ENCODE measurements around the gene NUTM2B.
A peak's percentile ranks its signal among the peaks of the same experiment; 100 is the strongest.
"Not testable (repeated sequence)": the region's sequence is repeated elsewhere in the genome, so short reads cannot be mapped to it uniquely, and the experiment has no call there.

The NUTM2B gene

DNA sequence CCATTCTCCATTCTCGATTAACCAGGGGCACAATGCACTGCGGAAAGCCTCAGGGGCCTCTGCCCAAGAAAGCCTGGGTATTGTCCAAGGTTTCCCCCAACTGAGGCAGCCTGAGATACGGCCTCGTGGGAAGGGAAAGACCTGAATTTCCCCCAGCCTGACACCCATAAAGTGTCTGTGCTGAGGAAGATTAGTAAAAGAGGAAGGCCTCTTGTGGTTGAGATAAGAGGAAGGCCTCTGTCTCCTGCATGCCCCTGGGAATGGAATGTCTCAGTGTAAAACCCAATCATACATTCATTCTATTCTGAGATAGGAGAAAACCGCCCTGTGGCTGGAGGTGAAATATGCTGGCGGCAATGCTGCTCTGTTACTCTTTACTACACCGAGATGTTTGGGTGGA is 41.8 kb downstream of the NUTM2B start:
- not testable (repeated sequence) for DNase-seq (ENCODE audit: low spot score)

DNA sequence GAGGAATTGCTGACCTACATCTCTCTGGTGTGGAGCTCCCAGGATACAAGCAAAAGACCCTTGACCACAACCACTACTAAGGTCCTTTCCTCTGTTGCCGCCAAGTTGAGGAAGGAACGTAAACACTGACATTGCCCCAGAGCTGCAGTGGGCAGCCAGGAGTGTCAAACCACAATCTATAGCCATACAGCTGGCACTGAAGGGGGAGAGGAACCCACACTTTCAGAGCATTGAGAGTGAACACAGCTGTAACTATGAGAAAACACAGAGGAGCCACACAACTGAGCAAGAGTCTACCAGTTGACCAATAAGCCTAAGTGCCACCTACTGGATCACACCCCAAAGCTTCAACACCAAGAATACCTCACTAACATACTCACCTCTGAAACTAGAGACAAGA is 45.5 kb downstream of the NUTM2B start:
- not testable (repeated sequence) for DNase-seq (ENCODE audit: low spot score)

DNA sequence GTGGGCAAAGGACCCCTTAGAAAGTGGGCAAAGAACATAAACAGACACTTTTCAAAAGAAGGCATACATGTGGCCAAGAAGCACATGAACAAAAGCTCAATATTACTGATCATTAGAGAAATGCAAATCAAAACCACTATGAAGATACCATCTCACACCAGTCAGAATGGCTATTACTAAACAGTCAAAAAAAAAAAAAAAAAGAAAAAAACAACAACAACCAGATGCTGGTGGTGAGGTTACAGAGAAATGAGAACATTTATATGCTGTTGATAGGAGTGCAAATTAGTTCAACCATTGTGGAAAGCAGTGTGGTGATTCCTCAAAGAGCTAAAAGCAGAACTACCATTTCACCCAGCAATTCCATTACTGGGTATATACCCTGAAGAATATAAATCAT is 50.6 kb downstream of the NUTM2B start:
- not testable (repeated sequence) for DNase-seq (ENCODE audit: low spot score)

DNA sequence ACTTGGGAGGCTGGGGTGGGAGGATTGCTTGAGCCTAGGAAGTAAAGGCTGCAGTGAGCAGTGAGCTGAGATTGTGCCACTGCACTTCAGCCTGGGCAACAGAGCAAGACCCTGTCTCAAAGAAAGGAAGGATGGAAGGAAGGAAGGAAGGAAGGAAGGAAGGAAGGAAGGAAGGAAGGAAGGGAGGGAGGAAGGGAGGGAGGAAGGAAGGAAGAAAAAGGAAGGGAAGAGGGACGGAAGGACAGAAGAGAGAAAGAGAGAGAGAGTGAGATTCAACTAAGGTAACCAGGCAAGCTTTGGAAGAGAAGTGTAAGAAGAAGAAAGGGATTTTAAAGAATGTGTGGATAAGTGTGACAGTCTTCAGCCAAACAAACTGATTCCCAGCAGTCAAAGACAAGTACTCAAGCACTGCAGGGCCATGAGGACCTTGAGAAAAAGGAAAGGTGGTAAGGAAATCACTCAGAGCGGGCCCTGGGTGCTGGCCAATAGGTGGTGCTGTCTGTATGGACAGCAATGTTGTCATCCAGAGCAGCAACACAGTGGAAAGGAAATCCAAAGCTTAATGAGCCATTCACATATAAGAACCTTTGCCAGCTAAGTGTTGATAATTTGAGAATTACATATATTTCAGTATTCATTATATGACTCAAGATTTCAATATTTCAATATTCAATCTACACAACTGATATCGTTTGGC is 55.4 kb downstream of the NUTM2B start:
- DNase-seq (ENCODE audit: low spot score): peak; percentile 30

All from kidney tubule cell (primary cell).